PC-9 (cell line): ENCODE data around the gene BSND.

Experiments used
- EZH2 ChIP-seq: fragments of 200-600 bp; sonication (generic); IDR thresholded peaks from 2 replicates; pipeline ENCODE4 v1.8.0; 2017; ENCODE audit warnings: antibody characterized with exemption, low read depth
- TF ChIP-seq, protein P1 (sequence below): fragments of 200-600 bp; sonication (generic); conservative IDR thresholded peaks from 2 replicates; pipeline ENCODE4 v1.6.1; 2017; ENCODE audit warnings: mixed run types, antibody characterized with exemption, mild to moderate bottlenecking, moderate library complexity

DNA sequence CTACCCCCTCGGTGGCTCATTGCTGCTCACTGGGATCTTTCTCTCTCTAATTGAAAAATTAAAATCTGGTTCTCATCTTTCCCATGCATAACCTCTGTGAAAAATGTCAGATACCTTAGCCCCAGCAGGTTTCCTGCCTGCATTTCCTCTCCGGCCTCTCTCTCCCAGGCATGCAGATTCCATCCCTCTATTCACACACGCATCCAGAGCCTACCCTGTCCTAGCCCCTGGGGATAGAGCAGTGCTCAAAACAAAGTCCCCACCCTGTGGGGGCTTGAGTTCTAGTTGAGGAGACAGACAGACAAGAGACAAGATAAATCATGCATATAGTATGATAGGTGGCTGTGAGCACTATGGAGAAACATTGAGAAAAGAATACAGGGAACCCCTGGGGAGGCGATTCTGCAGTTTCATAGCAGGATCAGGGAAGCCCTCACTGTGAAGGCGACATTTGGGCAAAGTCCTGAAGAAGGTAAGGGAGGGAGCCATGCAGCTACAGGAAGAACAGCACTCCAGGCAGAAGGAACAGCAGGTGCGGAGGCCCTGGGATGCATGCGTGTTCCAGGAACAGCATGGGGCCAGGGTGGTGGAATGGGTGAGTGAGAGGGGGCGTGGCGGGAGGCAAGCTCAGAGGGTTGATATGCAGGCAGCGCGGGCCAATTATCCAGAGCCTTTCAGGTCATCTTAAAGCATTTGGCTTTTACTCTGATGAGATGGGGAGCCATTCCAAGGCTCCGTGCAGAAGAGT lies 3.5 kb upstream of the BSND start:
- no peak for TF ChIP-seq EZH2
- TF ChIP-seq, protein P1, sequence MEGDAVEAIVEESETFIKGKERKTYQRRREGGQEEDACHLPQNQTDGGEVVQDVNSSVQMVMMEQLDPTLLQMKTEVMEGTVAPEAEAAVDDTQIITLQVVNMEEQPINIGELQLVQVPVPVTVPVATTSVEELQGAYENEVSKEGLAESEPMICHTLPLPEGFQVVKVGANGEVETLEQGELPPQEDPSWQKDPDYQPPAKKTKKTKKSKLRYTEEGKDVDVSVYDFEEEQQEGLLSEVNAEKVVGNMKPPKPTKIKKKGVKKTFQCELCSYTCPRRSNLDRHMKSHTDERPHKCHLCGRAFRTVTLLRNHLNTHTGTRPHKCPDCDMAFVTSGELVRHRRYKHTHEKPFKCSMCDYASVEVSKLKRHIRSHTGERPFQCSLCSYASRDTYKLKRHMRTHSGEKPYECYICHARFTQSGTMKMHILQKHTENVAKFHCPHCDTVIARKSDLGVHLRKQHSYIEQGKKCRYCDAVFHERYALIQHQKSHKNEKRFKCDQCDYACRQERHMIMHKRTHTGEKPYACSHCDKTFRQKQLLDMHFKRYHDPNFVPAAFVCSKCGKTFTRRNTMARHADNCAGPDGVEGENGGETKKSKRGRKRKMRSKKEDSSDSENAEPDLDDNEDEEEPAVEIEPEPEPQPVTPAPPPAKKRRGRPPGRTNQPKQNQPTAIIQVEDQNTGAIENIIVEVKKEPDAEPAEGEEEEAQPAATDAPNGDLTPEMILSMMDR: no peak
